Stimulated activated CD8-positive, alpha-beta memory T cell treated with anti-CD3 and anti-CD28 coated beads, Interleukin-15, amount 100 ng/mL, for 4 hours (primary cell): ENCODE measurements around the gene UGT2A2.

ENCODE experiments used
- DNase-seq, 2 donors: peaks; one replicate each; pipeline ENCODE4 v3.0.0-alpha.2; 2020; ENCODE audit warnings: low read depth in 2 of 2

Gene UGT2A2

DNA sequence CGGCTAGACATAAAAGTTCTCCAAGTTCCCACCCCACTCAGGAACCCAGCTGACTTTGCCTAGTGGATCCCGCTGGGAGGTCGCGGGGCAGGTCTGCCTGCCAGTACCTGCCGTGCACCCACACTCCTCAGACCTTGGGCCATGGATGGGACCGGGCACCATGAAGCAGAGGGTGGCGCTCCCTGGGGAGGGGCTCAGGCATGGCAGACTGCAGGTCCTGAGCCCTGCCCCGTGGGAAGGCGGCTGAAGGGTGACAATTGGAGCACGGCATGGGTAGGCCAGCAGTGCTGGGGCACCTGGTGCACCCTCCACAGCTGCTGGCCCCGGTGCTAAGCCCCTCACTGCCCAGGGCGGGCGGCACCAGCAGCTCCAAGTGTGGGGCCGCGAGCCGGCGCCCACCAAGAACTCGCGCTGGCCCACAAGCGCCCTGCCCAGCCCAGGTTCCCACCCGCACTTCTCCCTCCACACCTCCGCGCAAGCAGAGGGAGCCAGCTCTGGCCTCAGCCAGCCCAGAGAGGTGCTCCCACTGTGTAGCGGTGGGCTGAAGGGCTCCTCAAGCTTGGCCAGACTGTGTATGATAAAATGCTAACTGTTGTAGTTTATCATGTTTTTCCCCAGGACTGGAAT, 63.1 kb downstream of the UGT2A2 start:
- no peak for DNase-seq

GRCh38 chr4:69568787-69569186, 70.7 kb downstream of the UGT2A2 start:
- DNase-seq: no peak

DNA sequence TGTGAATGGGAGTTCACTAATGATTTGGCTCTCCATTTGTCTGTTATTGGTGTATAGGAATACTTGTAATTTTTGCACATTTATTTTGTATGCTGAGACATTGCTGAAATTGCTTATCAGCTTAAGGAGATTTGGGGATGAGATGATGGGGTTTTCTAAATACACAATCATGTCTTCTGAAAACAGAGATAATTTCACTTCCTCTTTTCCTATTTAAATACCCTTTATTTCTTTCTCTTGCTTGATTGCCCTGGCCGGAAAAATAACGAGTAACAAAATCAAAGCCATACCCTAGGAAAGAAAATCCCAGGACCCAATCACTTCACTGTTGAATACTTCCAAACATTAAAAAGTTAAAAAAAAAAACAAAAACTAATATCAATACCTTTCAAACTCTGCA, 76.0 kb downstream of the UGT2A2 start:
- DNase-seq: no peak

DNA sequence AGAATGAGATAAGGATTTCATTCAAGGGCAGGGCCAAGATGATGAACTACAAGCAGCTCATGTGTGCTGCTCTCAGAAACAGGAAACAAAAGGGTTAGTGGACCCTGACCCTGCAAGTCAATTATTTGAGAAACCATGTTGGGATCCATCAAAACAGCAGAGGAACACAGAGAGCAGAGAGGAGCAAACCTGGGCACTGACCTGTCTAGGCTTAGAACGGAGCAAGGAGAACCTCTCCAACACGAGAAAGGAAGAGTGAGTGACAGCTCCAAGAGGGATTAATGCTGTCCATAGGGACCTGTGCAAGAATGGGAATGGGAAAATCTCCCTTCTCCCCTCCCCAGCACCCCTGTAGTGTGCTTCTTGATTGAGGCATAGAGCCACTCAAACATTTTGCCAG, 89.8 kb downstream of the UGT2A2 start:
- no peak for DNase-seq

DNA sequence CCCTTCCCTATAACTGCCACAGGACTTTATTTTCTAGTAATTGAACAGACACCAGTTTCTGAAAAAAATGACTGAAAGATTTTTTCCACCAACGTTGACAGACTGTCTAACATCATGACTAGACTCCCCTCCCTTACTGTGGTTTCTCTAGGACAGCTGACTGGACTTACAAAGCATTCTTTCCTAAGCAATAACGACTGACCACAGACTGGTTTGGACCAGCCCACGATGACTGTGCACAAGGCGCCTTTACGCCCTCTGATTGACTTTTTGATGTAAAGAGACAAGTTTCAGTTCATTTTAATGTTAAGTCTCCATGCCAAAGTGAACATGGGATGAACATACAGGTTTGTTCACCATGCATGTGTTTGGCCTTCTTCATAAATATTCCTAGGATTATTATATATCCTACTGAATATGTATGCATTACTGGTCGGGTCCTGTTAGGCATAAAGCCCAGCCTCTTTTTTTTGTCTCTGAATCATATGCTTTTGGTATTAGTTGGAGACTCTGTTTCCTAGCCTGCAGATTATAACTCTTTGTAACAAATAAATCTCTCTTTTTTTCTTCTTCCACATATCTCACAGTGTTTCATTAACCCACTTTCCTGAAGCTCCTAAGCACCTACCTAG, 93.2 kb downstream of the UGT2A2 start:
- no peak for DNase-seq
